Stimulated activated CD8-positive, alpha-beta memory T cell treated with anti-CD3 and anti-CD28 coated beads, Interleukin-7, amount 100 ng/mL, for 1 hour (primary cell): ENCODE measurements around the gene TMEM151A.

Experiments used
- DNase-seq, 2 donors: peaks; one replicate each; pipeline ENCODE4 v3.0.0-alpha.2; 2020; ENCODE audit warnings: low read depth in 2 of 2

Gene TMEM151A

GRCh38 chr11:66336234-66337102 is 44.8 kb downstream of the TMEM151A start, which contains the start of gene RIN1:
Gene RIN1 (minus strand): TSS chr11:66336434. CDS start chr11:66336402, 32 bp downstream.
- DNase-seq: no peak

- DNase-seq: no peak
Measured at GRCh38 chr11:66337103-66337899, 45.6 kb downstream of the TMEM151A start.

GRCh38 chr11:66338276-66339161 is 46.8 kb downstream of the TMEM151A start:
- DNase-seq: no peak

GRCh38 chr11:66339162-66339675 is 47.5 kb downstream of the TMEM151A start:
- no peak for DNase-seq

GRCh38 chr11:66339686-66340483 is 48.2 kb downstream of the TMEM151A start:
- no peak for DNase-seq

GRCh38 chr11:66340596-66341501 is 49.2 kb downstream of the TMEM151A start:
- no peak for DNase-seq

GRCh38 chr11:66341502-66342126 is 49.9 kb downstream of the TMEM151A start:
- no peak for DNase-seq

- DNase-seq: no peak
Measured at GRCh38 chr11:66343176-66343575, 51.5 kb downstream of the TMEM151A start.

- DNase-seq: peak; percentile 92 to 93
Measured at GRCh38 chr11:66344550-66345315, 53.0 kb downstream of the TMEM151A start, which contains the start of gene BRMS1. Gene BRMS1 (minus strand): TSS chr11:66345104. CDS start chr11:66342234, 2,870 bp downstream.

GRCh38 chr11:66345316-66345649 is 53.6 kb downstream of the TMEM151A start:
- DNase-seq: no peak
